ENCODE measurements around the gene ALPP. TPM values are rescaled to one million over a fixed set of nuclear protein-coding genes. Genes with fewer than 3 reads are reported as not detected.

The ALPP gene
- total RNA-seq, 3 donors from 2014 or later, result not detected

DNA sequence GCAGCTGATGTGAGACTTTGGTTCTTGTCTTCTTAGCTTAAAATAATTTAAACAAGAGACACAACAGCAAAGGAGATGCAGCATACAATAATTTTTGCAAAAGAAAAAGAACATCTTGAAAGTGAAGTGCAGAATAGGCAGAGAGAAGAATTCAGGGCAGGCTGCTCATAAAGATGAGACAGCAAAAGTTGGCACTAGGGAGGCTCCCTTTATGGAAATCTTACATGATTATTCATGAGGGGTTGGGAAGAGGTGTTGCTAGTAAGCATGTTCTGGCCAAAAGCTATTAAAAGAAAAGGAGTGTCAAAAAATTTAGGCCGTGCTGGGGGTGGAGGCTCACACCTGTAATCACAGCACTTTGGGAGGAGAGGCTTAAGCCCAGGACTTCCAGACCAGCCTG lies 4.2 kb upstream of the ALPP start:
- intact Hi-C loops (cut with DNase I; ENCODE audit: low total_unique reads), result no loop called here
- Histone ChIP-seq H3K4me1 (no peaks in the 10 kb centered on the region), H3K27ac (no peak overlapping the region), H3K9me3 (no peaks in the 10 kb centered on the region), H3K36me3 (no peaks in the 10 kb centered on the region), H3K27me3 (no peaks in the 10 kb centered on the region), H3K4me3 (no peak overlapping the region)
- DNase-seq (ENCODE audit: low spot score in 2 of 2), result no peak
- no peak for TF ChIP-seq POLR2AphosphoS5 (IDR thresholded peaks at IDR 0.05)
- no peak for TF ChIP-seq CTCF (IDR thresholded peaks at IDR 0.05)
- no peak for TF ChIP-seq POLR2A (IDR thresholded peaks at IDR 0.05)

GRCh38 chr2:232375164-232375563 lies 3.4 kb upstream of the ALPP start:
- Histone ChIP-seq H3K27me3 (peaks cover 0 to 7% of the 10 kb centered on the region in 2 donors), H3K36me3 (no peaks in the 10 kb centered on the region), H3K9me3 (no peaks in the 10 kb centered on the region), H3K4me1 (no peaks in the 10 kb centered on the region), H3K27ac (no peak overlapping the region), H3K4me3 (no peak overlapping the region)
- intact Hi-C loops (cut with DNase I; ENCODE audit: low total_unique reads), result no loop called here
- TF ChIP-seq POLR2A (IDR thresholded peaks at IDR 0.05), result no peak
- TF ChIP-seq POLR2AphosphoS5 (IDR thresholded peaks at IDR 0.05), result no peak
- TF ChIP-seq CTCF (IDR thresholded peaks at IDR 0.05), result no peak
- no peak for DNase-seq (ENCODE audit: low spot score in 2 of 2)

DNA sequence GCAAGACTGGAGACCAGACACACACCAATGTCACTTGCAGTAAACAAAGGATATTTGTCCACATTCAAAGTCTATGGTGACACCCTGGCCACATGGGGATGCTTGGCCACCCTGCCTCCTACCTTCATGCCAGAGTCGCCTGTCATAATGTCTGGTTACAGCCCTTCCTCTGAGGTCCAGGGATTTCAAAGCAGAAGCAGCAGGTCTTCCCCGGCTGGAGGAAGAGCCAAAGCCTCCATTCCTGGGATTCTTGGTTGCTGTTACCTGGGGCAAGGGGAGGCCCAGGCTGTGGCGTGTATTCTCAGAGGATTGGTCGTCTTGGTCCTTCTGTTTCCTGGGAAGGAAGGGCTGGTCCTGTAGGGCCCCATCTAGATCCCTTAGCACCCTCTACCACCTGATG lies 2.3 kb upstream of the ALPP start:
- intact Hi-C loops (cut with DNase I; ENCODE audit: low total_unique reads), result no loop called here
- no peak overlapping the region for H3K4me3 ChIP-seq
- no peaks in the 10 kb centered on the region for H3K9me3 ChIP-seq
- H3K27ac ChIP-seq, result no peak overlapping the region
- no peaks in the 10 kb centered on the region for H3K4me1 ChIP-seq
- no peak for TF ChIP-seq POLR2AphosphoS5 (IDR thresholded peaks at IDR 0.05)
- no peak for TF ChIP-seq POLR2A (IDR thresholded peaks at IDR 0.05)
- TF ChIP-seq CTCF (IDR thresholded peaks at IDR 0.05), result no peak
- H3K27me3 ChIP-seq, result peaks cover 0 to 13% of the 10 kb centered on the region in 2 donors
- no peaks in the 10 kb centered on the region for H3K36me3 ChIP-seq
- peak in 1 of 2 donors; percentile 5 for DNase-seq (ENCODE audit: low spot score in 2 of 2)

GRCh38 chr2:232376713-232377112 lies 1.8 kb upstream of the ALPP start:
- H3K9me3 ChIP-seq, result no peaks in the 10 kb centered on the region
- H3K27me3 ChIP-seq, result peaks cover 0 to 18% of the 10 kb centered on the region in 2 donors
- H3K36me3 ChIP-seq, result no peaks in the 10 kb centered on the region
- intact Hi-C loops (cut with DNase I; ENCODE audit: low total_unique reads), result no loop called here
- TF ChIP-seq CTCF (IDR thresholded peaks at IDR 0.05), result no peak
- TF ChIP-seq POLR2AphosphoS5 (IDR thresholded peaks at IDR 0.05), result no peak
- TF ChIP-seq POLR2A (IDR thresholded peaks at IDR 0.05), result no peak
- DNase-seq (ENCODE audit: low spot score in 2 of 2), result peak in 1 of 2 donors; percentile 42
- H3K4me3 ChIP-seq, result no peak overlapping the region
- H3K4me1 ChIP-seq, result no peaks in the 10 kb centered on the region
- H3K27ac ChIP-seq, result no peak overlapping the region

DNA sequence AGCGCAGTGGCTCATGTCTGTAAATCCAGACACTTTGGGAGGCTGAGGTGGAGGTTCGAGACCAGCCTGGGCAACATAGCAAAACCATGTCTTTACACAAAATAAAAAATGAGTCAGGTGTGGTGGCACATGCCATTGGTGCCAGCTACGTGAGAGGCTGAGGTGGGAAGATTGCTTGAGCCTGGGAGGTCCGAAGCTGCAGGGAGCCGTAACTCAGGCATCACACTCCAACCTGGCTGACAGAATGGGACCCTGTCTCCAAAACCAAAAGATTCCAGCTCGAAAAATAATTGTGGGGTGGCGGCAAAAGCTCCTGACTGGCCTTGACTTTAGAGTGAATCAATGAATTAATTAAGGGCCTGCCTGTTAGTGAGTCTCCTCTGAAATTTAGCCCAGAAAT lies 1.2 kb upstream of the ALPP start:
- Histone ChIP-seq H3K9me3 (no peaks in the 10 kb centered on the region), H3K4me1 (no peaks in the 10 kb centered on the region), H3K27me3 (peaks cover 0 to 24% of the 10 kb centered on the region in 2 donors), H3K4me3 (no peak overlapping the region), H3K27ac (no peak overlapping the region), H3K36me3 (no peaks in the 10 kb centered on the region)
- intact Hi-C loops (cut with DNase I; ENCODE audit: low total_unique reads), result no loop called here
- TF ChIP-seq CTCF (IDR thresholded peaks at IDR 0.05) (no peak), POLR2AphosphoS5 (IDR thresholded peaks at IDR 0.05) (no peak), POLR2A (IDR thresholded peaks at IDR 0.05) (no peak)
- no peak for DNase-seq (ENCODE audit: low spot score in 2 of 2)

Measured in breast epithelium (tissue), 4 donors.